ENCODE data around the gene GNAL.
A peak's percentile ranks its signal among the peaks of the same experiment; 100 is the strongest.
"Not testable (repeated sequence)": the region's sequence is repeated elsewhere in the genome, so short reads cannot be mapped to it uniquely, and the experiment has no call there.

The GNAL gene

GRCh38 chr18:11688972-11689668, at the start of gene GNAL:
TSS of gene GNAL (plus strand) at chr18:11689264. CDS start at chr18:11689564, 300 bp downstream.
- Histone ChIP-seq H3K9me3 (ENCODE audit: severe bottlenecking) (no peaks in the 10 kb centered on the region), H3K4me3 (ENCODE audit: low read depth, low read length) (peak within 1 kb of the TSS; percentile 75), H3K27ac (peak within 1 kb of the TSS; percentile 56), H3K36me3 (no peaks in the 10 kb centered on the region), H3K27me3 (ENCODE audit: insufficient read depth, low read depth, severe bottlenecking) (no peaks in the 10 kb centered on the region)
- no peak for TF ChIP-seq CTCF (IDR thresholded peaks at IDR 0.05; ENCODE audit: low read depth, low read length)
- DNase-seq, result peak; percentile 86

- H3K27ac ChIP-seq; H3K9me3 ChIP-seq (ENCODE audit: severe bottlenecking); DNase-seq; H3K36me3 ChIP-seq; H3K4me3 ChIP-seq (ENCODE audit: low read depth, low read length); H3K27me3 ChIP-seq (ENCODE audit: insufficient read depth, low read depth, severe bottlenecking): not testable (repeated sequence)
Observed at GRCh38 chr18:11647310-11647709, 41.8 kb upstream of the GNAL start.

GRCh38 chr18:11647804-11648203, 41.3 kb upstream of the GNAL start:
- H3K36me3 ChIP-seq; DNase-seq; H3K9me3 ChIP-seq (ENCODE audit: severe bottlenecking); H3K4me3 ChIP-seq (ENCODE audit: low read depth, low read length); H3K27ac ChIP-seq; H3K27me3 ChIP-seq (ENCODE audit: insufficient read depth, low read depth, severe bottlenecking): not testable (repeated sequence)

DNA sequence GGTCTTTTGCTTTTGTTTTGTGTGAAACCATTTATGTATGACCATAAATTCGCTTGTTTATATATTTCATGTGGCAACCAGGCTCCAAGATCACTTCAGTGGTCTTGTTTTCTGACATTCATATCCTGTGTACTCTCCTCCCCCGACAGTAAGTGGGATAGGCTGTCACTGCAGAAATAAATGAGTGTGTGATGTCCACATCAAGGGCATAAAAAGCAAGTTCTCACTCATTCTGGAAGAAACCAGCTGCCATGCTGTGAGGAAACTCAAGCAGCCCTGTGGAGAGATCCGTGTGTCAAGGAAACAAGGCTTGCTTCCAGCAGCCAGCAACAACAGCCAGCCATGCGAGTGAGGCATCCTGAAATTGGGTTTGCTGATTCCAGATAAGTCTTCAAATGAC, 39.2 kb upstream of the GNAL start:
- peaks cover 24% of the 10 kb centered on the region for H3K27me3 ChIP-seq (ENCODE audit: insufficient read depth, low read depth, severe bottlenecking)
- TF ChIP-seq CTCF (IDR thresholded peaks at IDR 0.05; ENCODE audit: low read depth, low read length), result no peak
- no peaks in the 10 kb centered on the region for H3K36me3 ChIP-seq
- no peaks in the 10 kb centered on the region for H3K9me3 ChIP-seq (ENCODE audit: severe bottlenecking)
- no peak overlapping the region for H3K27ac ChIP-seq
- no peak for DNase-seq
- H3K4me3 ChIP-seq (ENCODE audit: low read depth, low read length), result no peak overlapping the region

- no peak for TF ChIP-seq CTCF (IDR thresholded peaks at IDR 0.05; ENCODE audit: low read depth, low read length)
Observed at GRCh38 chr18:11651899-11652298, 37.2 kb upstream of the GNAL start.

DNA sequence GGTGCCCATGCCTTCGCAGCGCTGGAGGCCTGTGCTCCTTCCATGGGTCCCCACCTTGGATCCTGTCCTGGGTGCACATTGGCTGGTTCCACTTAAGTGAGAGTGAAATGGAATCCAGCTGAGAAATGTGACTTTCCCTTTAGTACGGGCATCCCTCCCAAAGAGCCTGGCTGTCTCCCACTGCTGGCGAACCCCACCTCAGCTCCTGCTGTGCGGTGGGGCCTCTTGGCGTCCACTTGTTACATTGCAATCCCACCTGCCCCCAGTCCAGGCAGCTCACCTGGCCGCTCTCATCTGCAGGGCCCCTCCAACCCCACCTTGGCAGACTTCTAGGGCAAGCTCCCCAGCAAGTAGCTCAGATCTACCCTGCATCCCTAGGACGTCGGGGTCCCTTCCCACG, 35.5 kb upstream of the GNAL start:
- Histone ChIP-seq H3K27me3 (ENCODE audit: insufficient read depth, low read depth, severe bottlenecking) (peaks cover 28% of the 10 kb centered on the region), H3K9me3 (ENCODE audit: severe bottlenecking) (no peaks in the 10 kb centered on the region), H3K27ac (no peak overlapping the region), H3K4me3 (ENCODE audit: low read depth, low read length) (no peak overlapping the region), H3K36me3 (no peaks in the 10 kb centered on the region)
- DNase-seq, result no peak
- no peak for TF ChIP-seq CTCF (IDR thresholded peaks at IDR 0.05; ENCODE audit: low read depth, low read length)

More at GRCh38 chr18:11651899-11652298, 37.2 kb upstream of the GNAL start:
- no peak overlapping the region for H3K27ac ChIP-seq
- peaks cover 28% of the 10 kb centered on the region for H3K27me3 ChIP-seq (ENCODE audit: insufficient read depth, low read depth, severe bottlenecking)
- DNase-seq, result no peak
- H3K9me3 ChIP-seq (ENCODE audit: severe bottlenecking), result no peaks in the 10 kb centered on the region
- no peaks in the 10 kb centered on the region for H3K36me3 ChIP-seq
- H3K4me3 ChIP-seq (ENCODE audit: low read depth, low read length), result no peak overlapping the region
